Heart left ventricle (tissue), 16 donors: Measurements from ENCODE around the gene RAD51B. TPM values are rescaled to one million over a fixed set of nuclear protein-coding genes. Genes with fewer than 3 reads are reported as not detected.

ENCODE experiments used
- ATAC-seq, 4 donors: fragments of 200-7000 bp; cut with Tn5 transposase; one replicate each; pipeline ENCODE4 v1.9.1; 2020 to 2022; ENCODE audit warnings: moderate library complexity in 4 of 4, mild to moderate bottlenecking in 3 of 4, moderate number of reproducible peaks in 1 of 4
- DNase-seq, 5 donors: peaks; one replicate each; pipeline ENCODE4 v3.0.0-alpha.2; 2020
- H3K27ac ChIP-seq, 12 donors: fragments of 200-600 bp; sonication (generic) in 4 of 12; one replicate each; pipeline versions ENCODE4 v1.5.0 to v1.8.0; 2016 to 2022; ENCODE audit warnings: mild to moderate bottlenecking in 2 of 12
- H3K27me3 ChIP-seq, 9 donors: fragments of 200-600 bp; sonication (generic) in 2 of 9; one replicate each; pipeline versions ENCODE4 v1.5.1 to v1.8.0; 2016 to 2022; ENCODE audit warnings: mild to moderate bottlenecking in 3 of 9
- H3K36me3 ChIP-seq, 9 donors: fragments of 200-600 bp; sonication (generic) in 2 of 9; one replicate each; pipeline versions ENCODE4 v1.5.0 to v1.8.0; 2018 to 2022; ENCODE audit warnings: mild to moderate bottlenecking in 2 of 9
- H3K4me1 ChIP-seq, 12 donors: fragments of 200-600 bp; sonication (generic) in 4 of 12; one replicate each; pipeline versions ENCODE4 v1.5.0 to v1.8.0; 2016 to 2022; ENCODE audit warnings: mild to moderate bottlenecking in 3 of 12
- H3K4me3 ChIP-seq, 12 donors: fragments of 200-600 bp; sonication (generic) in 4 of 12; one replicate each; pipeline versions ENCODE4 v1.5.0 to v1.8.0; 2017 to 2022; ENCODE audit warnings: mild to moderate bottlenecking in 9 of 12, moderate library complexity in 4 of 12
- H3K9me3 ChIP-seq, 12 donors: fragments of 200-600 bp; sonication (generic) in 4 of 12; one replicate each; pipeline versions ENCODE4 v1.5.0 to v1.8.0; 2016 to 2022; ENCODE audit warnings: mild to moderate bottlenecking in 1 of 12
- POLR2A ChIP-seq, 2 donors: fragments of 450-650 bp; IDR thresholded peaks; one replicate each; pipeline ENCODE4 v1.6.1; 2017; ENCODE audit warnings: antibody characterized with exemption in 2 of 2, mild to moderate bottlenecking in 2 of 2, moderate library complexity in 2 of 2
- WGBS, 4 donors: extraction: QIAGEN DNeasy Blood & Tissue Kit in 2 of 4; methylation state at CpG; one replicate each; pipeline versions ENCODE4 v1.1.5 to v1.1.7; 2013 to 2018; 5-methylcytosine and 5-hydroxymethylcytosine counted together
- intact Hi-C, 10 donors: fragments of 100-400 bp; cut with DNase I; formaldehyde crosslinking; loops; one replicate each; pipeline versions ENCODE4 v1.11.1 to v1.14.2; 2022
- polyA plus RNA-seq, 2 donors: library from polyadenylated mRNA; stranded (reverse); fragments of 200-250 nt; gene quantifications; one replicate each; pipeline ENCODE4 v1.2.3, GENCODE V29; 2013
- total RNA-seq, 9 donors: library from RNA; depleted of rRNA in 2 of 9; stranded (reverse); fragments of >200 nt in 2 of 9; fragmentation: NEBNext Ultra II Directional in 3 of 9; extraction: Animal tissue kit (Norgen Biotek cat#: 25700) in 3 of 9; gene quantifications; one replicate each; pipeline versions ENCODE4 v1.1.0 to v1.2.4, GENCODE V29; 2016 to 2023
- TF ChIP-seq, protein P1 (sequence below), 12 donors: fragments of 200-600 bp; sonication (generic) in 4 of 12; IDR thresholded peaks; one replicate each; pipeline versions ENCODE4 v1.5.0 to v1.8.0; 2018 to 2022; ENCODE audit warnings: antibody characterized with exemption in 12 of 12, mild to moderate bottlenecking in 5 of 12
- donor health status: ischemic (EF 13 %, LVEDD 7.1; RV severe dilation, severe dysfunction).
- donor health status: healthy with polysubstance abuse.
- donor health status: DM: no; HTN: yes; CAD: no.
- donor health status: DM: no; HTN: no; CAD: no.
- donor health status: ischemic (EF 25% LVEDD 6.9; RV normal size, moderate dysfunction).
- donor health status: ischemic (EF 25% LVEDD 5.7; RV mildly dilated, moderate dysfunction).
- donor health status: healthy.
- donor health status: DM: yes; HTN: yes; CAD: no.
- donor health status: ischemic (EF 35%, LVEDD 5.7; RV mildly dilated, moderate dysfunction).
- donor health status: nonischemic (EF 11% LVEDD 7.7; RV severe dilation, severe dysfunction).
- donor health status: DM: yes; HTN: yes; CAD: no.
- donor health status: PGD.
- donor health status: ischemic (EF 29% LVEDD 5.4; RV normal size, mild dysfunction).
- donor health status: nonischemic (EF 23%, LVEDD 6.1; RV moderate dilation, normal function).

Gene RAD51B
- total and polyA plus RNA-seq, 11 donors, result 1.3 to 11.3 (median 3.2) TPM

DNA sequence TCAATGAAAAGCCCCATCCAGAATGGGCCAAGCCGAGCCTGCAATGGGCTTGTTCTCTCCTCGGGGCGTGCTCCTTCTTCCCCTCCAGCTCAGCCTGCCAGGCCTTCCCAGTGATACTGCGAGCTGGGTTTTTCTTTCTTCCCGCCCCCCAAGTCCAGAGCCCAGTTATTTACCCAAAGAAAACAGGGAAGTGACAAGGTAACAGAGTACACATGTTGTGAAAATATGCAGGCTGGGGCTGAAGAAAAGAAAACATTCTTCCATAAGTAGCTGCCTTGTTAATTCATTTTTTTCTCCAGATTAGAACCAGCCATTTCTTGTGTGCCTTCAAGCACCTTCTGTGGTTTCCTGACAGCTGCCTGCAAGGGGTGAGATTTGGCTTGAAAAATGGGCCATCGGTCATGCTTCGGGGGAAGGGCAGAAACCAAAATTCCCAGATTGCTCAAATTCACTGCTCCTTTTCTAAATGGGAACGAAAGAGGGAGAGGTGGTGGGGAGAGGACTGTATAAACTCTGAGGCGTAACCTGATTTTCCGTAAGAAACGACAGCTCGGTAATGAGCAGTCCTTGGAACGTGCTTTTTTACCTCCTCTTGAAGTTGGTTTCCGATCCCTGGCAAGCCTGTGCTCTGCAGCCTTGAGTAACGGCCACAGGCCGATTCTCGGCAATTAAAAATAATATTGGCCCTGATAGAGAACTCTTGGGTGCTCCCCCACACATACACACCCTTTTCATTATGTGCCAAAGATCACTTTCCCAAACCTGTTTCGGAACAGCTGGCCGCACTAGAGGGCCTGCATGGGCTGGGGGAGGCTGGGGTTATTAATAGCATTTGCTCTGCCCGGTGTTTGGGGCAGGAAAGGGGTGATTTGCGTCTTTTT, 743.9 kb downstream of the RAD51B start:
- TF ChIP-seq, protein P1, sequence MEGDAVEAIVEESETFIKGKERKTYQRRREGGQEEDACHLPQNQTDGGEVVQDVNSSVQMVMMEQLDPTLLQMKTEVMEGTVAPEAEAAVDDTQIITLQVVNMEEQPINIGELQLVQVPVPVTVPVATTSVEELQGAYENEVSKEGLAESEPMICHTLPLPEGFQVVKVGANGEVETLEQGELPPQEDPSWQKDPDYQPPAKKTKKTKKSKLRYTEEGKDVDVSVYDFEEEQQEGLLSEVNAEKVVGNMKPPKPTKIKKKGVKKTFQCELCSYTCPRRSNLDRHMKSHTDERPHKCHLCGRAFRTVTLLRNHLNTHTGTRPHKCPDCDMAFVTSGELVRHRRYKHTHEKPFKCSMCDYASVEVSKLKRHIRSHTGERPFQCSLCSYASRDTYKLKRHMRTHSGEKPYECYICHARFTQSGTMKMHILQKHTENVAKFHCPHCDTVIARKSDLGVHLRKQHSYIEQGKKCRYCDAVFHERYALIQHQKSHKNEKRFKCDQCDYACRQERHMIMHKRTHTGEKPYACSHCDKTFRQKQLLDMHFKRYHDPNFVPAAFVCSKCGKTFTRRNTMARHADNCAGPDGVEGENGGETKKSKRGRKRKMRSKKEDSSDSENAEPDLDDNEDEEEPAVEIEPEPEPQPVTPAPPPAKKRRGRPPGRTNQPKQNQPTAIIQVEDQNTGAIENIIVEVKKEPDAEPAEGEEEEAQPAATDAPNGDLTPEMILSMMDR (IDR thresholded peaks at IDR 0.05), result no peak
- TF ChIP-seq POLR2A (IDR thresholded peaks at IDR 0.05), result no peak
- DNase-seq, result peak in 1 of 5 donors; percentile 70
- peaks cover 3 to 64% (median 34%) of the 10 kb centered on the region in 12 donors for H3K4me1 ChIP-seq
- H3K9me3 ChIP-seq, result no peaks in the 10 kb centered on the region
- H3K4me3 ChIP-seq, result no peak overlapping the region
- H3K27me3 ChIP-seq, result no peaks in the 10 kb centered on the region
- H3K27ac ChIP-seq, result peak overlapping the region; percentile 48 to 91 (median 78)
- intact Hi-C loops, result no loop called here
- H3K36me3 ChIP-seq, result no peaks in the 10 kb centered on the region
- 67 to 78% (median 69%) methylated on average over 21 of the region's 21 CpGs for WGBS, 4 donors
- peak; percentile 35 to 76 (median 57) for ATAC-seq

GRCh38 chr14:68564191-68564825, 744.7 kb downstream of the RAD51B start:
- no peaks in the 10 kb centered on the region for H3K9me3 ChIP-seq
- no peaks in the 10 kb centered on the region for H3K27me3 ChIP-seq
- TF ChIP-seq POLR2A (IDR thresholded peaks at IDR 0.05), result no peak
- TF ChIP-seq, protein P1 (IDR thresholded peaks at IDR 0.05), result peak in 1 of 12 donors; percentile 7
- intact Hi-C loops, result no loop called here
- peak overlapping the region; percentile 48 to 91 (median 78) for H3K27ac ChIP-seq
- 73 to 86% (median 80%) methylated on average over 15 to 18 of the region's 18 CpGs for WGBS, 4 donors
- H3K36me3 ChIP-seq, result no peaks in the 10 kb centered on the region
- DNase-seq, result peak in 1 of 5 donors; percentile 47
- H3K4me3 ChIP-seq, result no peak overlapping the region
- ATAC-seq, result peak; percentile 9 to 40 (median 24)
- H3K4me1 ChIP-seq, result peaks cover 3 to 72% (median 40%) of the 10 kb centered on the region in 12 donors

GRCh38 chr14:68564826-68565759, 745.5 kb downstream of the RAD51B start:
- Histone ChIP-seq H3K4me1 (peaks cover 6 to 80% (median 48%) of the 10 kb centered on the region in 12 donors), H3K27ac (peak overlapping the region; percentile 48 to 91 (median 78))
- TF ChIP-seq, protein P1 (IDR thresholded peaks at IDR 0.05), result no peak
- no peak for TF ChIP-seq POLR2A (IDR thresholded peaks at IDR 0.05)

More at GRCh38 chr14:68564826-68565759, 745.5 kb downstream of the RAD51B start:
- peak; percentile 23 to 76 (median 40) for ATAC-seq
- Histone ChIP-seq H3K27me3 (no peaks in the 10 kb centered on the region), H3K9me3 (no peaks in the 10 kb centered on the region), H3K36me3 (no peaks in the 10 kb centered on the region), H3K4me3 (no peak overlapping the region)
- peak in 1 of 5 donors; percentile 45 for DNase-seq
- 66 to 73% (median 69%) methylated on average over 8 of the region's 8 CpGs for whole genome bisulfite sequencing, 4 donors
- intact Hi-C loops, result no loop called here
